ENCODE measurements around the gene RAPGEF6. TPM values are rescaled to one million over a fixed set of nuclear protein-coding genes. Genes with fewer than 3 reads are reported as not detected.

The RAPGEF6 gene
- total RNA-seq, 1 experiment from 2014 or later, result 50.7 TPM

GRCh38 chr5:131672776-131673175 is 37.7 kb upstream of the RAPGEF6 start:
- H3K36me3 ChIP-seq (ENCODE audit: insufficient read depth, low read length), result peaks cover 36% of the 10 kb centered on the region
- no peaks in the 10 kb centered on the region for H3K27me3 ChIP-seq (ENCODE audit: low read length)
- H3K4me1 ChIP-seq (ENCODE audit: low read length), result peaks cover 3% of the 10 kb centered on the region
- H3K4me2 ChIP-seq (ENCODE audit: low read depth, low read length, poor library complexity, severe bottlenecking), result no peak overlapping the region
- peaks cover 16% of the 10 kb centered on the region; the same call in 1 of the 2 replicates for H3K79me2 ChIP-seq (ENCODE audit: low read length)
- DNase-seq, result no peak
- no peak overlapping the region for H3K9ac ChIP-seq (ENCODE audit: low read length)
- no peak overlapping the region for H3K4me3 ChIP-seq (ENCODE audit: low read length)
- no peak overlapping the region for H3K27ac ChIP-seq (ENCODE audit: low read length)
- H4K20me1 ChIP-seq (ENCODE audit: insufficient read depth, low read depth, low read length), result no peaks in the 10 kb centered on the region
- H2AFZ ChIP-seq (ENCODE audit: low read length), result no peak overlapping the region
- H3K9me3 ChIP-seq (ENCODE audit: low read length), result no peaks in the 10 kb centered on the region
- no peaks in the 10 kb centered on the region for H3K9me2 ChIP-seq (replicated peaks; ENCODE audit: insufficient read depth, low read length)

- Histone ChIP-seq H3K79me2 (ENCODE audit: low read length) (peaks cover 21% of the 10 kb centered on the region), H3K36me3 (ENCODE audit: insufficient read depth, low read length) (peaks cover 32% of the 10 kb centered on the region), H3K9me2 (replicated peaks; ENCODE audit: insufficient read depth, low read length) (no peaks in the 10 kb centered on the region), H3K27me3 (ENCODE audit: low read length) (no peaks in the 10 kb centered on the region), H4K20me1 (ENCODE audit: insufficient read depth, low read depth, low read length) (no peaks in the 10 kb centered on the region), H3K4me1 (ENCODE audit: low read length) (peaks cover 3% of the 10 kb centered on the region), H3K27ac (ENCODE audit: low read length) (no peak overlapping the region), H3K9me3 (ENCODE audit: low read length) (no peaks in the 10 kb centered on the region), H2AFZ (ENCODE audit: low read length) (no peak overlapping the region), H3K4me3 (ENCODE audit: low read length) (no peak overlapping the region), H3K4me2 (ENCODE audit: low read depth, low read length, poor library complexity, severe bottlenecking) (no peak overlapping the region), H3K9ac (ENCODE audit: low read length) (no peak overlapping the region)
- DNase-seq, result no peak
Observed at GRCh38 chr5:131671994-131672655, 37.1 kb upstream of the RAPGEF6 start.

- Histone ChIP-seq H3K9ac (ENCODE audit: low read length) (no peak overlapping the region), H3K4me2 (ENCODE audit: low read depth, low read length, poor library complexity, severe bottlenecking) (no peak overlapping the region), H3K36me3 (ENCODE audit: insufficient read depth, low read length) (peaks cover 27% of the 10 kb centered on the region), H3K4me1 (ENCODE audit: low read length) (peaks cover 3% of the 10 kb centered on the region), H3K79me2 (ENCODE audit: low read length) (peaks cover 24% of the 10 kb centered on the region), H3K4me3 (ENCODE audit: low read length) (no peak overlapping the region), H4K20me1 (ENCODE audit: insufficient read depth, low read depth, low read length) (no peaks in the 10 kb centered on the region), H2AFZ (ENCODE audit: low read length) (no peak overlapping the region), H3K27ac (ENCODE audit: low read length) (no peak overlapping the region), H3K27me3 (ENCODE audit: low read length) (no peaks in the 10 kb centered on the region), H3K9me2 (replicated peaks; ENCODE audit: insufficient read depth, low read length) (no peaks in the 10 kb centered on the region), H3K9me3 (ENCODE audit: low read length) (no peaks in the 10 kb centered on the region)
- no peak for DNase-seq
Observed at GRCh38 chr5:131671409-131671808, 36.4 kb upstream of the RAPGEF6 start.

GRCh38 chr5:131664929-131665328 is 29.9 kb upstream of the RAPGEF6 start:
- DNase-seq, result no peak

GRCh38 chr5:131661933-131662332 is 26.9 kb upstream of the RAPGEF6 start:
- no peak for DNase-seq
- Histone ChIP-seq H4K20me1 (ENCODE audit: insufficient read depth, low read depth, low read length) (no peaks in the 10 kb centered on the region), H3K36me3 (ENCODE audit: insufficient read depth, low read length) (peaks cover 18% of the 10 kb centered on the region), H3K27ac (ENCODE audit: low read length) (0 out of 2 replicates have a peak overlapping the region, but pooled peaks have one; percentile 3), H3K4me2 (ENCODE audit: low read depth, low read length, poor library complexity, severe bottlenecking) (no peak overlapping the region), H3K79me2 (ENCODE audit: low read length) (peaks cover 10% of the 10 kb centered on the region), H3K4me1 (ENCODE audit: low read length) (no peaks in the 10 kb centered on the region), H3K9me2 (replicated peaks; ENCODE audit: insufficient read depth, low read length) (no peaks in the 10 kb centered on the region), H3K4me3 (ENCODE audit: low read length) (no peak overlapping the region), H3K9me3 (ENCODE audit: low read length) (no peaks in the 10 kb centered on the region), H3K27me3 (ENCODE audit: low read length) (no peaks in the 10 kb centered on the region), H3K9ac (ENCODE audit: low read length) (no peak overlapping the region), H2AFZ (ENCODE audit: low read length) (no peak overlapping the region)

More at GRCh38 chr5:131664929-131665328, 29.9 kb upstream of the RAPGEF6 start:
- Histone ChIP-seq H3K79me2 (ENCODE audit: low read length) (peaks cover 20% of the 10 kb centered on the region), H3K9ac (ENCODE audit: low read length) (no peak overlapping the region), H3K27ac (ENCODE audit: low read length) (no peak overlapping the region), H3K4me2 (ENCODE audit: low read depth, low read length, poor library complexity, severe bottlenecking) (no peak overlapping the region), H3K27me3 (ENCODE audit: low read length) (no peaks in the 10 kb centered on the region), H3K9me2 (replicated peaks; ENCODE audit: insufficient read depth, low read length) (no peaks in the 10 kb centered on the region), H3K36me3 (ENCODE audit: insufficient read depth, low read length) (peaks cover 25% of the 10 kb centered on the region; the same call in 1 of the 2 replicates), H3K9me3 (ENCODE audit: low read length) (no peaks in the 10 kb centered on the region), H3K4me3 (ENCODE audit: low read length) (no peak overlapping the region), H2AFZ (ENCODE audit: low read length) (no peak overlapping the region), H3K4me1 (ENCODE audit: low read length) (no peaks in the 10 kb centered on the region), H4K20me1 (ENCODE audit: insufficient read depth, low read depth, low read length) (no peaks in the 10 kb centered on the region)

- H3K9me2 ChIP-seq (replicated peaks; ENCODE audit: insufficient read depth, low read length), result no peaks in the 10 kb centered on the region
- H3K79me2 ChIP-seq (ENCODE audit: low read length), result peaks cover 11% of the 10 kb centered on the region
Observed at GRCh38 chr5:131659841-131660240, 24.8 kb upstream of the RAPGEF6 start.

GRCh38 chr5:131659290-131659689 is 24.3 kb upstream of the RAPGEF6 start:
- H3K9me3 ChIP-seq (ENCODE audit: low read length), result no peaks in the 10 kb centered on the region
- H2AFZ ChIP-seq (ENCODE audit: low read length), result no peak overlapping the region
- no peak overlapping the region for H3K4me2 ChIP-seq (ENCODE audit: low read depth, low read length, poor library complexity, severe bottlenecking)
- no peaks in the 10 kb centered on the region for H3K27me3 ChIP-seq (ENCODE audit: low read length)
- H3K9me2 ChIP-seq (replicated peaks; ENCODE audit: insufficient read depth, low read length), result no peaks in the 10 kb centered on the region
- peaks cover 15% of the 10 kb centered on the region for H3K79me2 ChIP-seq (ENCODE audit: low read length)
- H3K27ac ChIP-seq (ENCODE audit: low read length), result no peak overlapping the region
- no peak for DNase-seq
- no peak overlapping the region for H3K9ac ChIP-seq (ENCODE audit: low read length)
- peaks cover 18% of the 10 kb centered on the region for H3K36me3 ChIP-seq (ENCODE audit: insufficient read depth, low read length)
- no peaks in the 10 kb centered on the region for H4K20me1 ChIP-seq (ENCODE audit: insufficient read depth, low read depth, low read length)
- H3K4me1 ChIP-seq (ENCODE audit: low read length), result no peaks in the 10 kb centered on the region
- H3K4me3 ChIP-seq (ENCODE audit: low read length), result no peak overlapping the region

More at GRCh38 chr5:131659841-131660240, 24.8 kb upstream of the RAPGEF6 start:
- H3K36me3 ChIP-seq (ENCODE audit: insufficient read depth, low read length), result peaks cover 18% of the 10 kb centered on the region
- no peak overlapping the region for H3K4me2 ChIP-seq (ENCODE audit: low read depth, low read length, poor library complexity, severe bottlenecking)
- H3K27ac ChIP-seq (ENCODE audit: low read length), result no peak overlapping the region
- no peak overlapping the region for H3K9ac ChIP-seq (ENCODE audit: low read length)
- H2AFZ ChIP-seq (ENCODE audit: low read length), result no peak overlapping the region
- no peak overlapping the region for H3K4me3 ChIP-seq (ENCODE audit: low read length)
- no peaks in the 10 kb centered on the region for H3K4me1 ChIP-seq (ENCODE audit: low read length)
- H4K20me1 ChIP-seq (ENCODE audit: insufficient read depth, low read depth, low read length), result no peaks in the 10 kb centered on the region
- H3K9me3 ChIP-seq (ENCODE audit: low read length), result no peaks in the 10 kb centered on the region
- DNase-seq, result no peak
- H3K27me3 ChIP-seq (ENCODE audit: low read length), result no peaks in the 10 kb centered on the region

- peaks cover 29% of the 10 kb centered on the region for H3K36me3 ChIP-seq (ENCODE audit: insufficient read depth, low read length)
- no peaks in the 10 kb centered on the region; the same call in 1 of the 2 replicates for H3K9me3 ChIP-seq (ENCODE audit: low read length)
- peaks cover 27% of the 10 kb centered on the region for H3K79me2 ChIP-seq (ENCODE audit: low read length)
- H2AFZ ChIP-seq (ENCODE audit: low read length), result no peak overlapping the region
- H3K9ac ChIP-seq (ENCODE audit: low read length), result no peak overlapping the region
- no peak overlapping the region for H3K4me3 ChIP-seq (ENCODE audit: low read length)
- no peaks in the 10 kb centered on the region for H3K27me3 ChIP-seq (ENCODE audit: low read length)
- no peak overlapping the region for H3K4me2 ChIP-seq (ENCODE audit: low read depth, low read length, poor library complexity, severe bottlenecking)
- H3K27ac ChIP-seq (ENCODE audit: low read length), result no peak overlapping the region
- no peak for DNase-seq
- peaks cover 5% of the 10 kb centered on the region for H3K4me1 ChIP-seq (ENCODE audit: low read length)
- no peaks in the 10 kb centered on the region for H3K9me2 ChIP-seq (replicated peaks; ENCODE audit: insufficient read depth, low read length)
- H4K20me1 ChIP-seq (ENCODE audit: insufficient read depth, low read depth, low read length), result no peaks in the 10 kb centered on the region
Observed at GRCh38 chr5:131654776-131655175, 19.7 kb upstream of the RAPGEF6 start.
